Dermis microvascular lymphatic vessel endothelial cell (primary cell): Measurements from ENCODE around the gene STEAP1B. TPM values are rescaled to one million over a fixed set of nuclear protein-coding genes. Genes with fewer than 3 reads are reported as not detected.

Source experiments
- DNase-seq, 2 donors: peaks; one replicate each; pipeline versions ENCODE4 v3.0.0 to v3.0.0-alpha.2; 2010; ENCODE audit warnings: low read depth in 2 of 2
- total RNA-seq: library from RNA; depleted of rRNA; stranded (reverse); fragments of >200 nt; gene quantifications from 2 replicates; pipeline ENCODE4 v1.2.1, GENCODE V29; 2014

Gene STEAP1B
- total RNA-seq, 1 donor from 2014 or later = 10.9 TPM

DNA sequence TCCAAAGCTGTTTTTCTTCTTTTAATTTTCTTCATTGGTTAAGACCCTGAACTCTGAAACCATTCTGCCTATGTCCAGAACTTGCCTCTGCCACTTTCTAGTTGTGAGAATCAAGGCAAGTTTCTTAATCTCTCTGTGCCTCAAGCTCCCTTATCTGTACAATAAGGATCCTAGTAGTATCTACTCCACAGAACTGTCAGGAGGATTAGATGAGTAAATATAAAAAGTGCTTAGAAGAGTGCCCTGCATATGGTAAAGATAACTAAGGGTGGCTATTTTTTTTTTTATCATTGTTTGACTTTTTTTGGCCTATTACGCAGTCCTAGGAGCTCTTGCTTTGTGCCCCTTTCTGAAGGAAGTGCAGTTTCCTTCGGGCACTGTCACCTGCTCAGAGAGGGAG, 96.6 kb downstream of the STEAP1B start:
- DNase-seq = no peak

DNA sequence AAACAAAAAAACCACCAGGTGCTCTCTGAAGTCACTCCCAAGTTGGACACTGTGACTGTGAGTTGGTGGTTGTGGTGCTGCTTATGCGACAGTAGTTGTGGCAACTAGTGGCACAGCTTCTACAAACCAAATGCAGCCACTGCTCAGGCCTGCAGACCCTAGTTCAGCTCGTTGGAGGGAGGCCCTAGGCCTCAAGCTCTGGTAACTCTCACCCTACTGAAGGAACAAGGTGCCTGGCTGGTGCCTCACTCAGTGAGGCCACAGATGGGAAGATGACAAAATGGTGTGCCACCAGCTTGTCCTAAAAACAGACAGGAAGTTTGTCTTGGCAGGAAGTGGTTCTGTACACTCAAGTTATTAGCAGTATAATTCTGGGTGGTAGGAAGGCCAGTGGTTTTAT, 97.7 kb downstream of the STEAP1B start:
- no peak for DNase-seq

DNA sequence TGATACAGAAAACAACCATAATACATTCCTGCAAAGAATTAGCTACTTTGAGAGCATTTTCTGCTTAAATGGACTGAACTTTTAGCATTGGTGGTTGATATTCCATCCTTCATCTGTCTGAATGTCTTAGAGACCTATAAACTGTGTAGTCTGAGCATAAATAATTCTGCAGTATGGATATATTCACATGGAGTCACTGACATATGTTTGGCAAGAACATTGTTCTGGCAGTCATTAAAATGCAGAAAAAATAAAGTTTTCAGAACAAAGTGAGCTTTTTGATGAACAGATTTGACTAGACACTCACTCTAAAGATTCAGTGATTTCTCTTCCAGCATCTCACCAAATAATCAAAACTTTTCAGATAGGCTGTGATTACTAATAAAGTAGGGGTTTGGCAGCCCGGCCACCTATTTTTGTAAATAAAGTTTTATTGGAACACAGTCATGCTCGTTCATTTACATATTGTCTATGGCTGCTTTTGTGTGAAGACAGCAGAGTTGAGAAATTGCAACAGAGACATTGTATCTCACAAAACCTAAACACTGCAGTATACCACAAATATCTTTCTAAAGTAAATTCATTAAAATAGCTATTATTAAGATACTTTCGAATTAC, 98.9 kb downstream of the STEAP1B start:
- DNase-seq = no peak

DNA sequence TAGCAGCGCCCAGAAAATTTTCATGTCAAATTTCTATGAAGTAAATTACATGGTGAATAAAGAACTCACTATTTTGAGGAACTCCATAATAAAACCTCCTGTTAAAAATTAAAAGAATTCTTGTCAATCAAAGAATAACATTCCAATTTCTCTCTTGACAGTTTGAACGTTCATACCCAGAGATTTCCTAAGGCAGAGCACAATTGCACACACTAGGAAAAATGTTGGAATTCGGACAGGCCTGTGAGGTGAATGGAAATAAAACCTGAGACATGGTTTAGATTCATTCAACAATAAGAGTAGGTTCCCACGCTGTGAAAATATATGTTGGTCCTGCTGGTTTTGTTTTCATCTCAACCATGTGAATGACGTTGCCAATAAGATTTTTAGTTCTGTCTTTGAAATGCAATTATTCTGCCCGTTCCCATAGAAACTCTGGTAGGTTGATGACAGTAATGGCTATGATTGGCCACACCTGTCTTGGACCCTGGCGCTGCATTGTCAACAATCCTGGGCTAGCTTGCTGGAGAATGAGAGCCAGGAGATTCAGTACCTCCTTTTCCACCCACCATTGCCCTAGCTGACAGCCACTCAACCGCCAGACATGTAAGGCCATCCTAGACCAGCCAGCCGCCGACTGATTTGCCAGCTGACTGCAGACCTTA, 99.7 kb downstream of the STEAP1B start:
- DNase-seq = no peak

DNA sequence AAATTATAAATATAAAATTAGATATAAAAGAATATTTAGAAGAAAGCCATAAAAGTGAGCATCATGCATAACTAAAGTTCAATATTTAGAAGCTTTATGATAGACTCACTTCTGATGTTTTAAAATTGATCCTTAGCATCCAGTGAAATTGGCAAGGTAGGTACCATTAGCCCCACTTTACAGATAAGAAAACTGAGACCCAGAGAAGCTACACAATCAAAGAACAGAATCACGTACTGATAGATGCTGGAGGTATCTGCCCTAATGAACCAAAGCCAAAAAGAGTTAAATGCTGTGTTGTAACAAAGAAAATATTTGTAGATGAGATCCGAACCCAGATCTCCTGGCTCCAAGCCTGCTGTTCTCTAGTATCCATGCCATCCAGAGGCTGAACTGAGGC, 100.4 kb downstream of the STEAP1B start:
- DNase-seq = no peak

DNA sequence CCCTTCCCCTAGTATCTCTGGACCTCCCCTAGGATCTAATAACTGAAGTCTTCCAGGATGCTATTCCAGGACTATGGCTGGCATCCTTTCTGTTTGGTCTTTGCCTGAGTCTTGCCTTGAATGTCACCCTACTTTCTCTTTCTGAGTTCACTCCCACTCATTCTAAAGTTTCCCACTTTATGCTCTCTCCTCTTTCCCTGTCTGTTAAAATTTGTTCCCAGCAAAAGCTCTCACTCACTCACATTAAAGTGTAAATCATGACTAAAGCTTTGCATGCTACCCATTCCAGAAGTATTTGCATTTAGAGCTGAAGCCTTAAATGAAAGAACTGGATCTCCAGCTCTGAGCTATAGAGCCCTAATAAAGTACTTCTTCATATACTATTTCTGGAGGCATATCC, 100.9 kb downstream of the STEAP1B start:
- DNase-seq = no peak

DNA sequence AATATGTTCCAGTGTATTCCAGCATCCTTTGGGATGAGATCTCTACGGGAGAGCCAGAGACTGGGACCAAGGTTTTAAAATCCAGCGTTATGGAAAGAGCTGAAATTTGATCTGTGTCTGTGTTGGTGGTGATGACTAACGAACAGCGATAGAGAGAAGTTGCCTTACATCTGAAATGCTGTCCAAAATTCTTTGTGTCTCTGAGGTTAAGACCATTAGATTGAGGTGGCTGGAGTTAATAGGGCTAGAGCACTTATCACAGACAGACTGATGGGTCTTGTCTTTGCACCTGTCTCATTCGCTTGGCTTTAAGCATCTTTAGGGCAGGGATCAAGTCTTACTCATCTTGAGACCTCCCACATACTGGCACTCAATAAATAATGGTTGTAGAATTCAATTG, 102.0 kb downstream of the STEAP1B start:
- DNase-seq = no peak

DNA sequence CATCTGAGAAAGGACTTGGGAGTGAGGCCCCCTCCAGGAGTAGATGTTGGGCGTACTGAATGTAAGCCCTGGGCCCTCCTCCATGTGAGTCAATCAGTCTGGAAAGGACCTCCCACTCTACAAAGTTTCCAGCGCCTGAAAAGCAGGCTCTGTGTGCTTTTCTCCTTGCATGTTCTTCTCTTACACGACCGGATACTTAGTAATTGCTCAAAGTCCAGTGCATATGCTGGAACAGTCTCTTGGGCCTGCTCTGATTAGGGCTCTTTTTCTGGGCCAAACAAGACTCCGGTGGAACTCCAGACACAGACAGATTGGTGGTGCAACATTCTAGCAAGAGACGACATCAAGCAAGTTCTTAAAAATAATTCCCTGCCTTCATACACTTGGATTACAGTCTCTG, 104.8 kb downstream of the STEAP1B start:
- no peak for DNase-seq

DNA sequence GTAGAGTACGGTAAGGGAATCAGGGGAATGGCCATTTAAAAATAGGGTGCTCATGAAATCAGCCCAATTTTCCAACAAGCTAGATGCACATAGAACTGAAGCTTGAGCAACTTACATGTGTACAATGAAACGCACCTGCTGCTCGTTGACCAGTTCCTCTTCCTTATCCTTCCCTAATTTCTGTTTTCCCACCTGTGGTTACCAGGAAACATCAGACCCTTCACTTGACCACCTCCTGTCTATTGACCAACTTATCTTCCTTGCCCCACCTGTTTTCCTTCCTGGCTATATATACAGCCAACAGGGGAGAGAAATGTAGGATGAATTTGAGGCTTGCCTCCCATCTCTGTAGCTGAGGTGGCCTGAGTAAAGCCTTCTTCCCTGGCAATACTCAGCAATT, 105.2 kb downstream of the STEAP1B start:
- no peak for DNase-seq

DNA sequence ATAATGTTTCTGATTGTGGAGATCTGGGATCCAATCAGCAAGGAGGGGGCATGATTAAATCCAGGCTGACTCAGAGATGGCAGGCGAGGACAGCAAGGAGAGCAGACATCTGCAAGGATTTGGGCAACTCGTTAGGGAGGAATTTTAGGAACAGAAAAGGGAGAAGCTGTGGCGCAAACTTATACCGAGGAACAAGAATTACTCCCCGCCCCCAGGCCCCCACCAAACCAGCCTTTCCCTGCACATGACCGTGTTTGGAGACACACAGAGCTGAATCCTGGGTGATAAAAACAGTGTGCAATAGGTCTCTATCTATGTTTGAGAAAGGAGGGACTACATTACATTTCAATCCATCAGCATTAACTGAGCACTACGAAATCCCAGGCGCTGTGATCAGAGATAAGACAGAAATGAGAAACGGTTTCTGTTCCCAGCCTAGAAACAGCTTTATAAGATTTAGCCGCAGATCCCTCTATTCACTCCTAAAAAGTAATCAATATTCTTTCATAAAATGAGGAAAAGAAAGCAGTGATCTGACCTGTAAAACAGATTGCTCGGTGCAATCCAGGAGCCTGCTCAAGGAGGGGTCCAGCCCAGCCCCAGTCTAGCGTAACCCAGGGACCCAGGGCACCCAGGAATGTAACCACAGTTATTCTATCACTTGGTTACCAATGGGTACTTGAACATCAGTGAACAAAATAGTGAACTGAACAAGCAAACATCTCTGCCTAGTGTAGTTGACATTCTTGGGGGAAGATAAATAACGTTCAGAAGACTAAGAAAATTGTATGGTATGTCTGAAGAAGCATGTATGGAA, 105.9 kb downstream of the STEAP1B start:
- DNase-seq = no peak

DNA sequence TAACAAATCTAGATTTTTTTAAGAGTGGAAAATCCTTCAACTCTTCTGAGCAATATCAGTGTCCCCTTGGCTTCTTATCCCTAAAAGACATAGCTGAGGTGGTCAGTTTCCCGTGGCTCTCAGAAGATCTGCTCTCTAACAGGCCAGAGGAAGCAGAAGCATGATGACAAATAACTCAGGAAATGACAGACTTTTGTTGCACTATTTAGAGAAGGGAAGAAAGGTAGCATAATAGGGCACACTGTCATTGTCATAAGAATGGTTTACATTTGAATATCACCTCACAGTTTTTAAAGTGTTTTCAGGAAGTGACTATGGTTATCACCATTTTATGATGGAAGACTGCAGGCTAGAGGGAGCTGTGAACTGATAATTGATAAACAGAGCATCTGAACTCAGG, 109.5 kb downstream of the STEAP1B start:
- DNase-seq = peak in 1 of 2 donors; percentile 53

DNA sequence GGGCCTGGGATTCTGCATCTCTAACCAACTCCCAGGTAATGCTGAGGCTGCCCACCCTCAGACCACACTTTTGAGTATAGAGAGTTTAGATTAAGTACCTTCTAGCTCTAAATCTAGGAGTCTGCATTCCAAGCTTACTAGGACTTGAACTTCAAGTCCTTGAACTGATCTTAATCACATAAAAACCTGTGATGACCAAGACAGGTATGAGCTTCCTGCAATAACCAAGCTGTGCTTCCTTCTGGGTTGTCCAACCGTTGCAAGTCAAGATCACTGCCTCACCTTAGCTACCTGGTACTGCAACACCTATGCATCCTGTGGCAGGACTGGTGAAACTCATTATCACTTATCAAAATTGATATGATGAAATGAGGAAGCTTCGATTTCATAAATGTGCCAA, 110.1 kb downstream of the STEAP1B start:
- no peak for DNase-seq

DNA sequence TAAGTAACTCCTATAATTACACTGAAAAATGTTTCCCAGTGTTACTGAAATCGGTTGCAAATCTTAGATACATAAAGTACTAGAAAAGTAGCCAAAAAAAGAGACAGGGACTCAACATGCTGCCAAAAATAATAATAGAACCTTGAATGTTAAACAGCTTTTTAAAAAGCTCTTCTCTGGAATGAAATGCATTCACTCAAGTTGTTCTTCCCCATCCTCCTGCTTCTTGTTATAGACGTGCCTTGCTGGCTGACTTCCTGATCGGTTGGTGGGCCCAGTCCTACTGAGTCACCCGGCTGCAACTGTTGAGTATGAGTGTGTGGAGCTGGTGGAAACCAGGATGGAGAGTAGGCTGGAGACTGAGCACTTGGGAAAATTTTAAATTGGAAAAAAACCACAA, 112.4 kb downstream of the STEAP1B start:
- peak in 1 of 2 donors; percentile 32 for DNase-seq

DNA sequence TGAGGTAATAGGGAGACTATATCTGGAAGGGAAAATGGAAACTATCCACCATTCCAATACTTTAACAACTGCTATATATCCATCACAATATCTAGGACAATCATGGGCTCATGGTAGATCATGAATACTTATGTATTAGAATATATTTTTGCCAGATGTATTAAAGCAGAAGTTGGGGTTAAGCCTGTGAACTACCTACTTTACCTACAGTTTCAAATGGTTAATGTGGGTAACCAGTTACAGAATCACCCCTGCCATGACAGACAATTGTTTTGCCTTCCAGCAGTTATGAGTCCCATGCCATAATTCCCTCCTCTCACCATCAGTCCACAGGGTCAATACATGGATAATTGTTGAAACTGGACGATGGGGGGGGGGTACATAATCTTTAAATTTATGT, 113.1 kb downstream of the STEAP1B start:
- no peak for DNase-seq

DNA sequence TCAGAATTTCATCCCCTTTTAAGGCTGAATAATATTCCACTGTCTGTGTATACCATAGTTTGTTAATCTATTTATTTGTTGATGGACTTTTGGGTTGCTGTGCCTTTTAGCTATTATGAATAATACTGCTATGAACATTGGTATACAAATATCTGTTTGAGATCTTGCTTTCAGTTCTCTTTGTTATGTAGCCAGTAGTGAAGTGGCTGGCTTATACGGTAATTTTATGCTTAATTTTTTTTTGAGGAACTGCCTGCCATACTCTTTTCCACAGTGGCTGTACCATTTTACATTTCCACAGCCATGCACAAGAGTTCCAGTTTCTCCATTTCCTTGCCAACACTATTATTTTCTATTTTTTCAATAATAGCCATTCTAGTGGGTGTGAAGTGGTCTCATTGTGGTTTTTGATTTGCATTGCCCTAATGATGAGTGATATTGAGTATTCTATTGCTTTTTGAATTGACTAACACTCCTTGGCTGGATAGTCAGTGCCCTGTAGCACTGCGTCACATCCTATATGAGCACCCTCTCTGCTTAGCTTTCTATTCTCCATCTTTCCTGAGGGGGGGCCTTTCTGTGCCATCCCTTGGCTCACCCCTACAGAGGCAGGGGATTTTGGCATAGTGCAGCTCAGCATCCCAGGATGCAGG, 113.7 kb downstream of the STEAP1B start:
- DNase-seq = no peak

DNA sequence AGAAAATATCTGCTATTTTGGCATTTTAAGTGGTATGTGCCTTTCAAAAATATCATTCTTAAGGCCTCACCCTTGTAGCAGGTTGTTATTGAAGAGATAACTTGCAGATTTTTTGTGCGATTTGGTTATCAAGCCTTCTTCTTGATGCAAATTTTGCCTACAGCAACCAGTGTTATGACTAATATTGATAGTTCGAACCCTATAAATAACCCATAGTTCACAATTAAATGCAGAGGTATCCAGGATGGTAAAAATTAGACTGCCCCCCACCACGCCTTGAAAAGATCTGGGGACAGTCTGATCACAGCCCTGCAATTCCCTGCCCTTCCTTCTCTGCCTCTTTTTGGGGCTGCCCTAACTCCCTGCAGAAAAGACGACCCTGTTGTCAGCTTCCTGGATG, 114.7 kb downstream of the STEAP1B start:
- no peak for DNase-seq

DNA sequence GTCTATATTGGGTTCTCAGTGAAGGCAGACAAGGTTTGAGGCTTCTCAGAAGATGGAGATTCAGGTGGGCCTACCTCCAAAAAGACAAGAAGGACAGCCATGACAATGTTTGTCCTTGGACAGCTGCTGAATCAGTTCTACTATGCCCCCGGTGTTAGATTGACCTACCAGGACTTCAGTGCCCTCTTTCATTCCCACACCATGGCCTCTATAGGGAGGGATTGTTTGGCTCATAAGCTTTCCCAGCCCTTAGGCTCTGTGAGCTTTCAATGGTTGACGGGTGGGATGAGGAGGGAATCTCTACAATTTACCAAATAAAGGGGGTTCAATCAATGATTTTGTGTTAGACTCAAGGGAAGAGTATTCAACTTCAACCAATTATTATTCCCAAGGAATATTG, 119.7 kb downstream of the STEAP1B start:
- DNase-seq = no peak

DNA sequence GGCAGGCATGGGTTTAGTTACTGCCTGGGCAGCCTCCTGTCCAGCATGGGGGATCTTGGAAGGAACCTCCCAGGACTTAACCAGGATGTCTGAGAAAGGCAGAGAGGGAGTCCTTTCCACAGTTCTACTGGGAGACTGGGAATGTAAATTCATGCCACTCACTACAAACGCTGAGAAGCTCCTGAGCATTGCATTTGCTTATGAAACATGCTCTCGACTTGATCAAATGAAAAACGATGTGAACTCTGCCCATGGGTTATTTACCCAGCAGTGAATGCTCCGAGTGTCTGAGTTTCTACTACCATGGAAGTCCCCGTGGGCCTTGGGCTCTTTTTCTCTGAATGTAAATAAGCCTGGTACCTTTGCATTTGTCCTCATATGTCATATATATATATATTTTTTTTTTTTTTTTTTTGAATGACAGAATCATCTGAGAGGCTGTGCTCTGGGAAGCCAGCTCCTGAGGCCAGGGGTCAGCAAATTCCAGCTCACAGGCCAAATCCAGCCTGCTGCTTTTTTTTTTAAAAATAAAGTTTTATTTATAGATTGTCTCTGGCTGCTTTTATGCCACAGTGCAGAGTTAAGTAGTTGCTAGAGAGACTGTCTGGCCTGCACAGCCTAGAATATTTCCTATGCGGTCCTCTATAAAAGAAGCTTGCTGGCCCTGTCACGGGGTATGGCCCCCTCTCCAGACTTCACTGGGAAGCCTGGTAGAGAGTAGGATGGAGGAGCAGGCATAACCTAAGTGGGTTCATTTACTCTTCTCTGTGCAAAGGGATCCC, 121.6 kb downstream of the STEAP1B start:
- DNase-seq = no peak

DNA sequence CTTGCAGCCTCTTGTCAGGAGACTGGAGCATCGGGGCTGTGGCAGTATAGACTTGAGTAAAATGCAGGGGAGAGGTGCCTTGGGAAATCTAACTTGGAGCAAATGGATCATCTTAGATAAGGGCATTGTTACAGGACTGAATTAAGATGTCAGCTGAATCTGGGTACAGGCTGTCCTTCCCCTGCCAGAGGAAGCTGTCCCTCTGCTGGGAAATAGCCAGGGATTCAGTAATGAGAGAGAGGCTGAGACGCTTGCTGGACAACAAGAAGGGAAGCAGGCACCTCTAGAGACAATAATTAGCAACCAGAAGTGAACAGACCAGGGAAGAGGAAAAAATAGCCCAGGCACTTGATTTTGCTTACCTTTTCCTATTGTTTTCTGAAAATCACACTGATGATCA, 122.3 kb downstream of the STEAP1B start:
- no peak for DNase-seq

DNA sequence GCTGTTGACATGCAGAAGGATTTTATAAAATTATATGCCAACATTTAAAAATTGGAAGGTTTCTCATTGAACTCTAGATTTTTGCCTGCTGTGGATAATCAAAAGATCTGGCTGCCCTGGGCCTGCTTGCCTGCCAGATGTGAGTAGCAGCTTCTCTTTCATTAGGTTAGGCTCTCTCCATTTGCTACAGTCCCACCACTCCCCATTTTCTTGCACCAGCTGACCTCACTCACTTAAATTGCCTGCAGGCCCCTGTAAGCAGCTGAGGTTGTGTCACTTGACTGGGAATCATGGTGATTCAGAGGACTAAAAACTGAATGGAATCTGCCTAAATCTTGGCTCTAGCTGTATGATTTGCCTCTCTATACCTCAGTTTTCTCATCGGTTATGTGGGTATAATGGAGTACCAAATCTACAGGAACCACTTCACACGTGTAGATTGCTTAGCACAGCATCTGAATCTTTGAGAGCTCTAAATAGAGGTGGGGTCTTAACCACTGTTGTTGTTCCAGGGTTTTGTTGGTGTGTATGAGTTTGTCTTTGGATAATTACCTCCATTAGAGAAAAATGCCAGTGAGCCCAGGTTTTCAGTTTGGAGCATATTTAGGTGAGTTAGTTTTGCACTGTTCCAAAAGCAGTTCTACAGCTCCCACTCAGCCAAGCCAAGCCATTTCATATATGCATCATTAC, 124.5 kb downstream of the STEAP1B start:
- no peak for DNase-seq

DNA sequence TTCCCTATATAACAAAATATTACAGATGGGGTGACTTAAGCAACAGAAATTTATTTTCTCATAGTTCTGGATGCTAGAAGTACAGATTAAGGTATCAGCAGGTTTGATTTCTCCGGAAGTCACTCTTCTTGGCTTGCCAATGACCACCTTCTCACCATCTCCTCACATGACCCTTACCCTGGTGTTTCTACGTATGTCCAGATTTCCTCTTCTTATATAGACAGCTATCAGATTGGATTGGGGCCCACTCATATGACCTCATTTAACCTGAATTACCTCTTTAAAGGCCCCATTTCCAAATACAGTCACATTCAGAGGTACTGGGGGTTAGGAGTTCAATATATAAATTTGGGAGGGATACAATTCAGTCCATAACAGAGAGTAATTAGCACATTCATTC, 126.1 kb downstream of the STEAP1B start:
- DNase-seq = no peak
